Vagina (tissue), 2 donors: ENCODE measurements around the gene ABHD16A.

Experiments
- CTCF ChIP-seq, 3 experiments: fragments of 450-650 bp in 2 of 3; fragments of 200-600 bp in 1 of 3; sonication (generic) in 1 of 3; IDR thresholded peaks; one replicate each; pipeline ENCODE4 v1.5.1; 2017 to 2019; ENCODE audit warnings: antibody characterized with exemption in 3 of 3, mild to moderate bottlenecking in 2 of 3, moderate library complexity in 2 of 3
- POLR2A ChIP-seq, 2 donors: fragments of 450-650 bp; IDR thresholded peaks; one replicate each; pipeline ENCODE4 v1.6.1; 2017; ENCODE audit warnings: antibody characterized with exemption in 2 of 2, mild to moderate bottlenecking in 2 of 2, moderate library complexity in 2 of 2
- POLR2AphosphoS5 ChIP-seq, 2 donors: sonication (generic); formaldehyde crosslinking; IDR thresholded peaks; one replicate each; pipeline ENCODE4 v1.9.0; 2017; ENCODE audit warnings: antibody characterized with exemption in 2 of 2, mild to moderate bottlenecking in 2 of 2, low read depth in 1 of 2; ENCODE audit not compliant: insufficient read depth in 1 of 2

GRCh38 chr6:31705931-31706330 lies 2.8 kb upstream of the ABHD16A start:
- no peak for TF ChIP-seq POLR2AphosphoS5 (IDR thresholded peaks at IDR 0.05; ENCODE audit: insufficient read depth in 1 of 2, low read depth in 1 of 2)
- no peak for TF ChIP-seq CTCF (IDR thresholded peaks at IDR 0.05)
- TF ChIP-seq POLR2A (IDR thresholded peaks at IDR 0.05), result no peak
